ENCODE measurements around the gene SPATA4.

SPATA4 gene

GRCh38 chr4:176210101-176210500 lies 14.7 kb upstream of the SPATA4 start:
- TF ChIP-seq EZH2 (IDR thresholded peaks at IDR 0.05; ENCODE audit: borderline replicate concordance, low read length) (no peak), CTCF (IDR thresholded peaks at IDR 0.05; ENCODE audit: low read length) (no peak)

GRCh38 chr4:176209535-176209934 lies 14.2 kb upstream of the SPATA4 start:
- no peaks in the 10 kb centered on the region for H3K9me3 ChIP-seq (ENCODE audit: low read length)
- no peaks in the 10 kb centered on the region for H3F3A ChIP-seq (ENCODE audit: insufficient read depth, low read length)
- H3K36me3 ChIP-seq (ENCODE audit: insufficient read depth, low read length) = no peaks in the 10 kb centered on the region
- no peak overlapping the region for H2AFZ ChIP-seq (ENCODE audit: low read length)
- H3K27me3 ChIP-seq (ENCODE audit: insufficient read depth, low read length) = no peaks in the 10 kb centered on the region
- H3K9me2 ChIP-seq (ENCODE audit: low read depth, low read length) = no peaks in the 10 kb centered on the region
- H3K27ac ChIP-seq (ENCODE audit: low read depth, low read length, poor library complexity, severe bottlenecking) = no peak overlapping the region
- no peaks in the 10 kb centered on the region for H3K4me1 ChIP-seq (ENCODE audit: insufficient read depth, low read length, severe bottlenecking)
- no peak overlapping the region for H3K4me3 ChIP-seq (ENCODE audit: low read depth, low read length, poor library complexity, severe bottlenecking)
- no peak overlapping the region for H3K4me2 ChIP-seq (ENCODE audit: low read length)
- no peak overlapping the region for H3K9ac ChIP-seq (ENCODE audit: low read length)
- no peaks in the 10 kb centered on the region for H3K79me2 ChIP-seq (ENCODE audit: insufficient read depth, low read length)
- H4K20me1 ChIP-seq (ENCODE audit: insufficient read depth, low read length) = no peaks in the 10 kb centered on the region
- TF ChIP-seq EZH2 (IDR thresholded peaks at IDR 0.05; ENCODE audit: borderline replicate concordance, low read length) (no peak), CTCF (IDR thresholded peaks at IDR 0.05; ENCODE audit: low read length) (no peak)

More at GRCh38 chr4:176210101-176210500, 14.7 kb upstream of the SPATA4 start:
- Histone ChIP-seq H3K79me2 (ENCODE audit: insufficient read depth, low read length) (no peaks in the 10 kb centered on the region), H3K4me2 (ENCODE audit: low read length) (no peak overlapping the region), H3K9ac (ENCODE audit: low read length) (no peak overlapping the region), H3K9me3 (ENCODE audit: low read length) (no peaks in the 10 kb centered on the region), H3K9me2 (ENCODE audit: low read depth, low read length) (no peaks in the 10 kb centered on the region), H3K27ac (ENCODE audit: low read depth, low read length, poor library complexity, severe bottlenecking) (no peak overlapping the region), H3K27me3 (ENCODE audit: insufficient read depth, low read length) (no peaks in the 10 kb centered on the region), H3F3A (ENCODE audit: insufficient read depth, low read length) (no peaks in the 10 kb centered on the region), H3K4me3 (ENCODE audit: low read depth, low read length, poor library complexity, severe bottlenecking) (no peak overlapping the region), H2AFZ (ENCODE audit: low read length) (no peak overlapping the region), H3K36me3 (ENCODE audit: insufficient read depth, low read length) (no peaks in the 10 kb centered on the region), H4K20me1 (ENCODE audit: insufficient read depth, low read length) (no peaks in the 10 kb centered on the region), H3K4me1 (ENCODE audit: insufficient read depth, low read length, severe bottlenecking) (no peaks in the 10 kb centered on the region)

- TF ChIP-seq EZH2 (IDR thresholded peaks at IDR 0.05; ENCODE audit: borderline replicate concordance, low read length) (no peak), CTCF (IDR thresholded peaks at IDR 0.05; ENCODE audit: low read length) (no peak)
- no peaks in the 10 kb centered on the region for H3K4me1 ChIP-seq (ENCODE audit: insufficient read depth, low read length, severe bottlenecking)
- no peak overlapping the region for H3K4me3 ChIP-seq (ENCODE audit: low read depth, low read length, poor library complexity, severe bottlenecking)
- no peak overlapping the region for H3K9ac ChIP-seq (ENCODE audit: low read length)
- no peaks in the 10 kb centered on the region for H4K20me1 ChIP-seq (ENCODE audit: insufficient read depth, low read length)
- no peaks in the 10 kb centered on the region for H3K36me3 ChIP-seq (ENCODE audit: insufficient read depth, low read length)
- H3K4me2 ChIP-seq (ENCODE audit: low read length) = no peak overlapping the region
- no peak overlapping the region for H3K27ac ChIP-seq (ENCODE audit: low read depth, low read length, poor library complexity, severe bottlenecking)
- no peaks in the 10 kb centered on the region for H3K79me2 ChIP-seq (ENCODE audit: insufficient read depth, low read length)
- H3K9me2 ChIP-seq (ENCODE audit: low read depth, low read length) = no peaks in the 10 kb centered on the region
- no peaks in the 10 kb centered on the region for H3F3A ChIP-seq (ENCODE audit: insufficient read depth, low read length)
- H3K9me3 ChIP-seq (ENCODE audit: low read length) = no peaks in the 10 kb centered on the region
- no peak overlapping the region for H2AFZ ChIP-seq (ENCODE audit: low read length)
- H3K27me3 ChIP-seq (ENCODE audit: insufficient read depth, low read length) = no peaks in the 10 kb centered on the region
These were observed 12.5 kb upstream of the SPATA4 start for GRCh38 chr4:176207839-176208238.

Data from OCI-LY1 (cell line).